Endothelial cell of umbilical vein (primary cell): ENCODE measurements around the gene KRT76. TPM values are rescaled to one million over a fixed set of nuclear protein-coding genes. Genes with fewer than 3 reads are reported as not detected.

Experiments
- BruUV-seq: library from RNA; stranded (reverse); fragments of 400-500 nt; replicated peaks from 2 replicates; lab custom pipeline; 2021; lab: Mats Ljungman, UMichigan
- CTCF ChIA-PET: fragments of 300-600, 350-600 bp; sonication (Branson Sonifier 250); formaldehyde crosslinking; loops from one replicate; lab custom pipeline; 2021; ENCODE audit warnings: antibody characterized with exemption, inconsistent platforms; lab: Charles Lee
- POLR2A ChIA-PET: fragments of 300-600, 350-600 bp; sonication (Branson Sonifier 250); formaldehyde crosslinking; loops from one replicate; lab custom pipeline; 2021; ENCODE audit warnings: antibody characterized with exemption, inconsistent platforms; lab: Charles Lee
- DNase-seq: peaks from one replicate; pipeline ENCODE4 v3.0.0-alpha.2; 2011; ENCODE audit warnings: low read depth, low spot score
- FAIRE-seq: peaks from 2 replicates; lab custom pipeline; 2011; peaks lifted over from hg19 to GRCh38; lab: Jason Lieb, UNC
- H2AFZ ChIP-seq: 2 replicates; pipeline ENCODE4 v1.6.0; 2012; ENCODE audit warnings: low read depth, low read length, control low read depth, inconsistent platforms
- H3K27ac ChIP-seq: 2 replicates; pipeline ENCODE4 v1.5.1; 2011; ENCODE audit warnings: low read depth, mild to moderate bottlenecking, control low read depth, low read length, moderate library complexity; ENCODE audit not compliant: insufficient read depth
- H3K27me3 ChIP-seq, 2 experiments: 2 replicates each; pipeline versions ENCODE4 v1.6.0 to v1.6.1; 2011; ENCODE audit warnings: low read length in 2 of 2, mixed read lengths in 1 of 2; ENCODE audit not compliant: control insufficient read depth in 2 of 2, insufficient read depth in 2 of 2
- H3K36me3 ChIP-seq, 2 experiments: 2 replicates in 1 of 2; 3 replicates in 1 of 2; pipeline ENCODE4 v1.5.1; 2011; ENCODE audit warnings: low read length in 2 of 2, mild to moderate bottlenecking in 1 of 2, moderate library complexity in 1 of 2; ENCODE audit not compliant: control insufficient read depth in 2 of 2, insufficient read depth in 2 of 2; ENCODE audit errors: extremely low read depth in 1 of 2
- H3K4me1 ChIP-seq: 3 replicates; pipeline ENCODE4 v1.5.1; 2011; ENCODE audit warnings: mild to moderate bottlenecking, low read length; ENCODE audit not compliant: control insufficient read depth, insufficient read depth; ENCODE audit errors: extremely low read depth
- H3K4me2 ChIP-seq: 2 replicates; pipeline ENCODE4 v1.6.1; 2011; ENCODE audit warnings: low read length, control low read depth, mixed read lengths; ENCODE audit not compliant: insufficient read depth
- H3K4me3 ChIP-seq, 3 experiments: fragments of 200-600 bp in 1 of 3; sonication (generic), shearing (Covaris generic) in 1 of 3; replicated peaks in 1 of 3; 2 replicates each; pipeline ENCODE4 v1.5.1; 2011 to 2016; ENCODE audit warnings: control low read depth in 3 of 3, low read length in 3 of 3, mild to moderate bottlenecking in 2 of 3, inconsistent platforms in 1 of 3, low read depth in 1 of 3, moderate library complexity in 1 of 3; ENCODE audit not compliant: insufficient read depth in 1 of 3
- H3K79me2 ChIP-seq: 2 replicates; pipeline ENCODE4 v1.6.0; 2012; ENCODE audit warnings: low read length, inconsistent platforms; ENCODE audit not compliant: control insufficient read depth, insufficient read depth
- H3K9ac ChIP-seq: replicated peaks from 2 replicates; pipeline ENCODE3; 2011; ENCODE audit warnings: low read length, control low read depth; ENCODE audit not compliant: insufficient read depth; ENCODE audit errors: extremely low read depth
- H3K9me1 ChIP-seq: replicated peaks from 3 replicates; pipeline ENCODE4 v1.6.0; 2011; ENCODE audit warnings: mild to moderate bottlenecking, low read length; ENCODE audit not compliant: control insufficient read depth, insufficient read depth; ENCODE audit errors: extremely low read depth
- H3K9me3 ChIP-seq: replicated peaks from 2 replicates; pipeline ENCODE4 v1.5.1; 2012; ENCODE audit warnings: low read length, inconsistent platforms; ENCODE audit not compliant: control insufficient read depth, insufficient read depth
- H4K20me1 ChIP-seq: replicated peaks from 2 replicates; pipeline ENCODE3; 2011; ENCODE audit warnings: mild to moderate bottlenecking, low read length; ENCODE audit not compliant: control insufficient read depth, insufficient read depth; ENCODE audit errors: extremely low read depth
- EZH2 ChIP-seq: IDR thresholded peaks from 2 replicates; pipeline ENCODE4 v1.6.1; 2012; ENCODE audit warnings: borderline replicate concordance, low read depth, mild to moderate bottlenecking, moderate library complexity, low read length, inconsistent platforms; ENCODE audit not compliant: severe bottlenecking
- FOS ChIP-seq: IDR thresholded peaks from 2 replicates; pipeline ENCODE4 v1.6.1; 2011; ENCODE audit warnings: mild to moderate bottlenecking, low read length, moderate library complexity, borderline replicate concordance; ENCODE audit not compliant: insufficient read depth
- JUN ChIP-seq: IDR thresholded peaks from 2 replicates; pipeline ENCODE4 v1.6.1; 2011; ENCODE audit warnings: borderline replicate concordance, low read depth; ENCODE audit not compliant: insufficient read length, insufficient read depth
- MYC ChIP-seq: IDR thresholded peaks from one replicate; pipeline ENCODE4 v1.6.1; 2011; ENCODE audit warnings: mild to moderate bottlenecking, low read depth, low read length
- POLR2AphosphoS5 ChIP-seq: IDR thresholded peaks from 2 replicates; pipeline ENCODE4 v1.6.1; 2012; ENCODE audit warnings: low read depth, mild to moderate bottlenecking, control low read depth, low read length, moderate library complexity; ENCODE audit not compliant: insufficient read depth
- dilution Hi-C: fragments of 300-500 bp; cut with MboI; formaldehyde crosslinking; loops from one replicate; pipeline ENCODE4 v1.15.0; 2019; ENCODE audit warnings: low sequenced_read_pairs; ENCODE audit not compliant: extremely low pct_ligation_motif_present
- intact Hi-C: fragments of 100-400 bp; cut with micrococcal nuclease; formaldehyde crosslinking; loops from one replicate; pipeline ENCODE4 v1.10.0; 2022
- polyA plus RNA-seq, 4 experiments: library from polyadenylated mRNA; depleted of rRNA in 3 of 4; stranded (reverse) in 3 of 4; unstranded in 1 of 4; fragments of >200 nt; gene quantifications; 2 replicates each; pipeline versions ENCODE4 v1.2.1 to v1.2.3, GENCODE V29; 2011 to 2012; ENCODE audit warnings: missing spikeins in 1 of 4
- total RNA-seq: library from RNA; stranded (reverse); gene quantifications from 2 replicates; pipeline ENCODE4 v1.2.3, GENCODE V29; 2021

The KRT76 gene
- total and polyA plus RNA-seq, 2 donors (not counting 3 experiments of a cell fraction or from before 2014, with no cell fraction given) = not detected

DNA sequence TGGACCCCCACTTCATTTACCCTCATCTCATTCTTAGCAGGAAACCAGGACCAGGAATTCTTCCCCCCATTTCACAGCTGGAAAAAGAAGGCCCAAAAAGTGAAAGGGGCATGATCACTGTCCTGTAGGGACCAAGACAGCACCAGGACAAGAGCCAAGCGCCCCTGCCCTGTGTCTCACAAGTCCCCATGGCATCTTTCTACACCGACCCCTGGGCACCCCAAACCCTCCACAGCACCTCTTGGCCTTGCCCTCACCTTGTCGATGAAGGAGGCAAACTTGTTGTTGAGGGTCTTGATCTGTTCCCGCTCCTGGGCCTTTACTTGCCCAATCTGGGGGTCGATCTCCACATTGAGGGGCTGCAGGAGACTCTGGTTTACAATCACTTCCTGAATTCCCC is 710 bp downstream of the KRT76 start:
- Histone ChIP-seq H3K9me3 (no peaks in the 10 kb centered on the region), H3K4me2 (no peak overlapping the region), H3K4me3 (no peak overlapping the region), H3K9me1 (no peaks in the 10 kb centered on the region), H3K4me1 (no peaks in the 10 kb centered on the region), H3K9ac (no peak overlapping the region), H2AFZ (no peak overlapping the region), H3K36me3 (no peaks in the 10 kb centered on the region), H3K27me3 (peaks cover 8 to 9% of the 10 kb centered on the region in 2 experiments), H3K79me2 (no peaks in the 10 kb centered on the region), H4K20me1 (no peaks in the 10 kb centered on the region), H3K27ac (no peak overlapping the region)
- FAIRE-seq (no peak), DNase-seq (no peak)
- BruUV-seq = no TSS peak
- dilution Hi-C loops (no loop called here), intact Hi-C loops (no loop called here)
- ChIA-PET CTCF (interaction anchor here (1.3 kb wide), 1 partner anchor 11 kb away, joined by 3 read pairs; no protein-coding TSS in a partner anchor), POLR2A (no interaction called here)
- TF ChIP-seq FOS = no peak
- TF ChIP-seq MYC = no peak
- no peak for TF ChIP-seq EZH2
- TF ChIP-seq JUN = no peak
- no peak for TF ChIP-seq POLR2AphosphoS5

DNA sequence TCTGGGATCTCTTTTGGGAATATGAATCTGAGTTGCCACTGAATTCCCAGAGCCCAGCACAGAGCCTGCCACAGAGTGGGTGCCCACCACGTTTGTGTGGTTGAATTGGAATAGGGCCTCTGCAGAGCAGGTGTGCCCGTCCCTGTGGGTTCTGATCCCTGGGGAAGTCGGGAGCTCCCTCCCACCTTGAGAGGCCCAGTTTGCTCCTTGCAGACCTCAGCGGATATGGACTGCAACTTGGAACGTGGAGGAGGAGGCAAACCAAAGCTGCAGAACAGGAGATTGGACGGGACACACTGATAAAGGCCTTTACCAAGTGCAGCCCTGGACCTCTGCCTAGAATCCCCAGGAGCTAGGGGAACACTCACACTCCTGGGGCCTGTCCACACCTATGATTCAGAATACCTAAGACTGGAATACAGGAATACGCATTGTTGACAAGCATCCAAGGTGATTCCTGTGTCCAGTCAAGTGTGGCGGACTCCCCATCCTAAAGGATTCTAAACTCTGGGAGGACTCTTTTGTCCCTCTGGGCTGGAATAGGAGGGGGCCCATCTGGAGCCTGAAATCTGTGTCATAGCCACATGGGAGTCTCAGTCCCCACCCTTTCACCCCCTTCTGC is 2.4 kb downstream of the KRT76 start:
- TF ChIP-seq FOS = no peak
- Histone ChIP-seq H3K27ac (no peak overlapping the region), H3K36me3 (no peaks in the 10 kb centered on the region), H3K4me2 (no peak overlapping the region), H3K4me3 (no peak overlapping the region), H3K9me3 (no peaks in the 10 kb centered on the region), H3K9ac (no peak overlapping the region), H3K79me2 (no peaks in the 10 kb centered on the region), H2AFZ (no peak overlapping the region), H3K27me3 (peaks cover 5 to 7% of the 10 kb centered on the region in 2 experiments), H4K20me1 (no peaks in the 10 kb centered on the region), H3K9me1 (no peaks in the 10 kb centered on the region), H3K4me1 (no peaks in the 10 kb centered on the region)
- dilution Hi-C loops = no loop called here
- intact Hi-C loops = no loop called here
- no peak for DNase-seq
- FAIRE-seq = no peak
- no TSS peak for BruUV-seq
- ChIA-PET POLR2A (no interaction called here), CTCF (no interaction called here)
